Hepatocyte (in vitro differentiated cells): ENCODE measurements around the gene DTL.

Source experiments
- EZH2 ChIP-seq: fragments of 200-600 bp; sonication (generic); IDR thresholded peaks from 2 replicates; pipeline ENCODE4 v1.6.1; 2016; ENCODE audit warnings: antibody characterized with exemption, mild to moderate bottlenecking, borderline replicate concordance
- EZH2phosphoT487 ChIP-seq: fragments of 200-600 bp; sonication (generic); IDR thresholded peaks from one replicate; pipeline ENCODE4 v1.6.1; 2018; ENCODE audit warnings: antibody characterized with exemption, mild to moderate bottlenecking, low read depth, moderate library complexity; ENCODE audit not compliant: unreplicated experiment, severe bottlenecking
- TF ChIP-seq, protein P1 (sequence below): fragments of 200-600 bp; sonication (generic); IDR thresholded peaks from 2 replicates; pipeline ENCODE4 v1.5.1; 2016; ENCODE audit warnings: antibody characterized with exemption, mild to moderate bottlenecking; ENCODE audit not compliant: poor library complexity

DNA sequence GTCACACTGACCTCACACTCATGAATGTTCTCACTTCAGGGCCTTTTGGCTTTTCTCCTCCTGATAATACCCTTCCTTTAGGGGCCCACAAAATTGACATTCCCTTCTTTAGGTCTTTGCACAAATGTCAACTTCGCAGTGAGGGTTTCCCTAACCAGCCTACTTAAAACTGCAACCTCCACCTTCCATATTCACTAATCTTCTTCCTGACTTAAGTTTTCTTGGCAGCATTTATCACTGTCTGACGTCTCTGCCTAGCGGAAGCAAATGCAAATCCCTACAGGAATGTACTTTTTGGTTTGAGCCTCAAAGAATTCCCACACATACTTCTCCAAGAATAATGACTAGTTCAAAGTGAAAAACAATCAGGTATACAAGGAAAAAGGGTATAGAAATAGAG is 33.0 kb upstream of the DTL start:
- TF ChIP-seq, protein P1, sequence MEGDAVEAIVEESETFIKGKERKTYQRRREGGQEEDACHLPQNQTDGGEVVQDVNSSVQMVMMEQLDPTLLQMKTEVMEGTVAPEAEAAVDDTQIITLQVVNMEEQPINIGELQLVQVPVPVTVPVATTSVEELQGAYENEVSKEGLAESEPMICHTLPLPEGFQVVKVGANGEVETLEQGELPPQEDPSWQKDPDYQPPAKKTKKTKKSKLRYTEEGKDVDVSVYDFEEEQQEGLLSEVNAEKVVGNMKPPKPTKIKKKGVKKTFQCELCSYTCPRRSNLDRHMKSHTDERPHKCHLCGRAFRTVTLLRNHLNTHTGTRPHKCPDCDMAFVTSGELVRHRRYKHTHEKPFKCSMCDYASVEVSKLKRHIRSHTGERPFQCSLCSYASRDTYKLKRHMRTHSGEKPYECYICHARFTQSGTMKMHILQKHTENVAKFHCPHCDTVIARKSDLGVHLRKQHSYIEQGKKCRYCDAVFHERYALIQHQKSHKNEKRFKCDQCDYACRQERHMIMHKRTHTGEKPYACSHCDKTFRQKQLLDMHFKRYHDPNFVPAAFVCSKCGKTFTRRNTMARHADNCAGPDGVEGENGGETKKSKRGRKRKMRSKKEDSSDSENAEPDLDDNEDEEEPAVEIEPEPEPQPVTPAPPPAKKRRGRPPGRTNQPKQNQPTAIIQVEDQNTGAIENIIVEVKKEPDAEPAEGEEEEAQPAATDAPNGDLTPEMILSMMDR, result no peak
- TF ChIP-seq EZH2, result no peak
- TF ChIP-seq EZH2phosphoT487, result no peak
